Hepatocyte (in vitro differentiated cells): ENCODE results near the gene GFOD1. TPM values are rescaled to one million over a fixed set of nuclear protein-coding genes. Genes with fewer than 3 reads are reported as not detected.

Experiments used
- DNase-seq: peaks from one replicate; pipeline ENCODE4 v3.0.0-alpha.2; 2016; ENCODE audit warnings: low spot score
- H2AFZ ChIP-seq: fragments of 200-600 bp; sonication (generic); 2 replicates; pipeline ENCODE4 v1.6.0; 2016; ENCODE audit warnings: antibody characterized with exemption, mild to moderate bottlenecking
- H3K27ac ChIP-seq: fragments of 200-600 bp; sonication (generic); 2 replicates; pipeline ENCODE4 v1.5.1; 2016; ENCODE audit warnings: mild to moderate bottlenecking
- H3K27me3 ChIP-seq: fragments of 200-600 bp; sonication (generic); 2 replicates; pipeline ENCODE4 v1.6.1; 2016
- H3K36me3 ChIP-seq: fragments of 200-600 bp; sonication (generic); replicated peaks from 2 replicates; pipeline ENCODE4 v1.5.1; 2016; ENCODE audit warnings: low read depth; ENCODE audit not compliant: insufficient read depth
- H3K4me1 ChIP-seq: fragments of 200-600 bp; sonication (generic); 2 replicates; pipeline ENCODE4 v1.5.1; 2016; ENCODE audit warnings: mild to moderate bottlenecking, moderate library complexity; ENCODE audit not compliant: insufficient read depth
- H3K4me2 ChIP-seq: fragments of 200-600 bp; sonication (generic); 2 replicates; pipeline ENCODE4 v1.6.0; 2016
- H3K4me3 ChIP-seq: fragments of 200-600 bp; sonication (generic); 2 replicates; pipeline ENCODE4 v1.5.1; 2016; ENCODE audit warnings: mild to moderate bottlenecking
- H3K79me2 ChIP-seq: fragments of 200-600 bp; sonication (generic); 2 replicates; pipeline ENCODE4 v1.6.0; 2017; ENCODE audit warnings: mild to moderate bottlenecking
- H3K9me2 ChIP-seq: fragments of 200-600 bp; sonication (generic); replicated peaks from 2 replicates; pipeline ENCODE4 v1.6.0; 2017; ENCODE audit warnings: mild to moderate bottlenecking; ENCODE audit not compliant: insufficient read depth
- H3K9me3 ChIP-seq: fragments of 200-600 bp; sonication (generic); 2 replicates; pipeline ENCODE4 v1.5.1; 2016; ENCODE audit warnings: low read depth, mild to moderate bottlenecking
- H4K20me1 ChIP-seq: fragments of 200-600 bp; sonication (generic); 2 replicates; pipeline ENCODE4 v1.6.0; 2016; ENCODE audit warnings: mild to moderate bottlenecking; ENCODE audit not compliant: insufficient read depth, poor library complexity, severe bottlenecking
- EZH2 ChIP-seq: fragments of 200-600 bp; sonication (generic); IDR thresholded peaks from 2 replicates; pipeline ENCODE4 v1.6.1; 2016; ENCODE audit warnings: antibody characterized with exemption, mild to moderate bottlenecking, borderline replicate concordance
- EZH2phosphoT487 ChIP-seq: fragments of 200-600 bp; sonication (generic); IDR thresholded peaks from one replicate; pipeline ENCODE4 v1.6.1; 2018; ENCODE audit warnings: antibody characterized with exemption, mild to moderate bottlenecking, low read depth, moderate library complexity; ENCODE audit not compliant: unreplicated experiment, severe bottlenecking
- WGBS: methylation state at CpG from one replicate; pipeline ENCODE4 v1.1.6; 2016; ENCODE audit warnings: low lambda C conversion rate; ENCODE audit errors: missing lambda C conversion rate; 5-methylcytosine and 5-hydroxymethylcytosine counted together
- polyA plus RNA-seq: library from polyadenylated mRNA; unstranded; fragments of >200 nt; fragmentation: Nextera tagmentation; extraction: Ambion mirVana; gene quantifications from 2 replicates; pipeline ENCODE4 v1.2.1, GENCODE V29; 2016
- total RNA-seq: library from RNA; depleted of rRNA; stranded (reverse); fragments of >200 nt; gene quantifications from 2 replicates; pipeline ENCODE4 v1.2.3, GENCODE V29; 2014
- TF ChIP-seq, protein P1 (sequence below): fragments of 200-600 bp; sonication (generic); IDR thresholded peaks from 2 replicates; pipeline ENCODE4 v1.5.1; 2016; ENCODE audit warnings: antibody characterized with exemption, mild to moderate bottlenecking; ENCODE audit not compliant: poor library complexity

The GFOD1 gene
- total and polyA plus RNA-seq, 2 experiments from 2014 or later, result 2.8 to 3.5 TPM

DNA sequence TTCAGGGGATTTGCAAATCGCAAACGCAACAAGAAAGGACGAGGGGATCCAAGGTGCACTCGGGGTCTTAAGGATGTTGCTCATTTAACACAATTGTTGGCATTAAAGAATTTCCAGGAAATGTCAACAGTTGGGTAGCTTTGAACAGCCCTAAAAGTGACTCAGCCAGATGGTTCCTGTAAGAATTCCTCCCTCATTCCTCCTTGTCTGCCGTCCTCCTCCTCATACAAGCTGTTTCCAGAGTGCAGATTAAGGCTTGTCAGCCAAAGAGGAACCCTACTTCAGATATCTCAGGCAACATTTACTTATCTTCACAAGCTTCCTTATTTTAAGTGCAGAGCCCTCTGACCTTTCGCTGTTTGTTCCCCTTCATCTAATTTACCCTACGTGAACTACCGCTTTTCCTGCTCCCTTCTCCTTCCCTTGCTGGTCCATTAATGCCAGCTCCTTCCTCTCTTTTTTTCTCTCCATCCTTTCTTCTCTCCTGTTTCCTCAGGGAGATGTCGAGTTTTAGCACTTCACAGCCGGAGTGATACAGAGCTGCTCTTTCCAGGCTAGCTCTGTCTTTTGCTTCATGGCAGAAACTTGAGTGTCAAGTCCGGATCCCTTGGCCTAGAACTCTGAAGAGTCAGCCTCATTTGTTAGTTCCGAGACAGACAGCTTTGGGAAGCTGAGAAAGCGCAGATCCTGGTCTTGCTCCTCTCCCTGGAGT, 132.9 kb downstream of the GFOD1 start:
- no peak overlapping the region for H3K4me3 ChIP-seq
- WGBS, result 57% methylated on average over 13 of the region's 13 CpGs

DNA sequence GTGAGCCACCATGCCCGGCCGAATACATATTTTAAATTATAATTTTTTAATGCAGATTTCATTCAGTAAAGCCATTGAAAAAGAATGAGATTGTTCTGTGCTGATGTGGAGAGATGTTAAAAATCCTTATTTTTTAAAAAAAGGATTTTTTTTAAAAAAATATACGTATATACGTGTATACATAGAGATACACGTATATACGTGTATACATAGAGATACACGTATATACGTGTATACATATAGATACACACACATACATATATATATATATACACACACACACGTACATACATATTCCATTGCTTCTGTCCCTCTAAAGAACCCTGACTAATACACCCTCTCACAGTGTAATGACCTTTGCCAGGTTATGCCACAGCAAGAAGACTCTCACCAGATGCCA, 135.2 kb downstream of the GFOD1 start:
- 96% methylated on average over 9 of the region's 9 CpGs for WGBS
- Histone ChIP-seq H3K9me2 (no peaks in the 10 kb centered on the region), H3K4me3 (no peak overlapping the region), H3K36me3 (no peaks in the 10 kb centered on the region), H3K79me2 (no peaks in the 10 kb centered on the region), H3K27ac (no peak overlapping the region), H2AFZ (no peak overlapping the region), H4K20me1 (no peaks in the 10 kb centered on the region), H3K9me3 (no peaks in the 10 kb centered on the region), H3K4me1 (peaks cover 6% of the 10 kb centered on the region), H3K27me3 (no peaks in the 10 kb centered on the region), H3K4me2 (no peak overlapping the region)
- TF ChIP-seq, protein P1, sequence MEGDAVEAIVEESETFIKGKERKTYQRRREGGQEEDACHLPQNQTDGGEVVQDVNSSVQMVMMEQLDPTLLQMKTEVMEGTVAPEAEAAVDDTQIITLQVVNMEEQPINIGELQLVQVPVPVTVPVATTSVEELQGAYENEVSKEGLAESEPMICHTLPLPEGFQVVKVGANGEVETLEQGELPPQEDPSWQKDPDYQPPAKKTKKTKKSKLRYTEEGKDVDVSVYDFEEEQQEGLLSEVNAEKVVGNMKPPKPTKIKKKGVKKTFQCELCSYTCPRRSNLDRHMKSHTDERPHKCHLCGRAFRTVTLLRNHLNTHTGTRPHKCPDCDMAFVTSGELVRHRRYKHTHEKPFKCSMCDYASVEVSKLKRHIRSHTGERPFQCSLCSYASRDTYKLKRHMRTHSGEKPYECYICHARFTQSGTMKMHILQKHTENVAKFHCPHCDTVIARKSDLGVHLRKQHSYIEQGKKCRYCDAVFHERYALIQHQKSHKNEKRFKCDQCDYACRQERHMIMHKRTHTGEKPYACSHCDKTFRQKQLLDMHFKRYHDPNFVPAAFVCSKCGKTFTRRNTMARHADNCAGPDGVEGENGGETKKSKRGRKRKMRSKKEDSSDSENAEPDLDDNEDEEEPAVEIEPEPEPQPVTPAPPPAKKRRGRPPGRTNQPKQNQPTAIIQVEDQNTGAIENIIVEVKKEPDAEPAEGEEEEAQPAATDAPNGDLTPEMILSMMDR, result no peak
- TF ChIP-seq EZH2 (no peak), EZH2phosphoT487 (no peak)
- no peak for DNase-seq

More for the DNA sequence above, 132.9 kb downstream of the GFOD1 start:
- DNase-seq, result no peak
- Histone ChIP-seq H3K36me3 (no peaks in the 10 kb centered on the region), H3K4me2 (no peak overlapping the region), H4K20me1 (no peaks in the 10 kb centered on the region), H3K4me1 (peaks cover 6% of the 10 kb centered on the region), H3K27ac (peak overlapping the region; percentile 48), H3K9me2 (no peaks in the 10 kb centered on the region), H3K79me2 (no peaks in the 10 kb centered on the region), H3K27me3 (no peaks in the 10 kb centered on the region), H3K9me3 (no peaks in the 10 kb centered on the region), H2AFZ (no peak overlapping the region)
- TF ChIP-seq EZH2phosphoT487 (no peak), EZH2 (no peak)
- TF ChIP-seq, protein P1, result no peak

DNA sequence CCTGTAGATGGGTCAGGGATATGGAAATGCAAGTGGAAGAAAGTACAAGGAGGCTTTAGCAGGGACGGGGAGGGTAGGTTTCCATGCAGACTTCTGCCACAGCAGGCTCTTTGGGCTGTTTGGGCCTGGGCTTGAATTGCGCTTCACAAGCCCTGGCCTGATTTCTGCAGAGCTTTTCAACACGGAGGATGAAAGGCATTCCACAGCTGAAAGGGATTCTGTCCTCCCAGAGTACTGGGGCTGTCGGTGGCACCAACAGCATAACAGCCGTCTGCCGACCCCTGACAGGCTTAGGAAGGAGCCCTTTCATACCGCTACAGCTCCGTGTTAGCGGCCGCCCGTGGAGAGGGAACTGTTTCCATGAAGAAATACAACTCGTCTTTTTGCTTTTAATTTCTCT, 136.1 kb downstream of the GFOD1 start:
- Histone ChIP-seq H2AFZ (peak overlapping the region; percentile 21), H3K79me2 (no peaks in the 10 kb centered on the region), H3K9me2 (no peaks in the 10 kb centered on the region), H3K4me3 (no peak overlapping the region), H3K4me1 (peaks cover 6% of the 10 kb centered on the region), H3K9me3 (no peaks in the 10 kb centered on the region), H3K4me2 (peak overlapping the region; percentile 22), H3K27ac (no peak overlapping the region), H4K20me1 (no peaks in the 10 kb centered on the region), H3K27me3 (no peaks in the 10 kb centered on the region), H3K36me3 (no peaks in the 10 kb centered on the region)
- DNase-seq, result no peak
- 49% methylated on average over 12 of the region's 12 CpGs for WGBS
- TF ChIP-seq EZH2, result no peak
- TF ChIP-seq EZH2phosphoT487, result no peak
- TF ChIP-seq, protein P1, result no peak
